HG03025 (cell line): ENCODE results near the gene VMP1.
"Not testable (repeated sequence)": the region's sequence is repeated elsewhere in the genome, so short reads cannot be mapped to it uniquely, and the experiment has no call there.

ENCODE experiments used
- ATAC-seq: cut with Tn5 transposase; IDR thresholded peaks from one replicate; pipeline ENCODE4 v1.9.1; 2021; ENCODE audit warnings: mild to moderate bottlenecking, moderate library complexity; ENCODE audit not compliant: unreplicated experiment, low FRiP score

VMP1 gene

GRCh38 chr17:59837308-59838051 is 130.0 kb downstream of the VMP1 start:
- peak; percentile 46 for ATAC-seq

- ATAC-seq: no peak
Observed at GRCh38 chr17:59838052-59838916, 130.8 kb downstream of the VMP1 start.

- no peak for ATAC-seq
Observed at GRCh38 chr17:59839651-59840328, 132.3 kb downstream of the VMP1 start.

GRCh38 chr17:59840329-59841090 is 133.1 kb downstream of the VMP1 start:
- no peak for ATAC-seq

DNA sequence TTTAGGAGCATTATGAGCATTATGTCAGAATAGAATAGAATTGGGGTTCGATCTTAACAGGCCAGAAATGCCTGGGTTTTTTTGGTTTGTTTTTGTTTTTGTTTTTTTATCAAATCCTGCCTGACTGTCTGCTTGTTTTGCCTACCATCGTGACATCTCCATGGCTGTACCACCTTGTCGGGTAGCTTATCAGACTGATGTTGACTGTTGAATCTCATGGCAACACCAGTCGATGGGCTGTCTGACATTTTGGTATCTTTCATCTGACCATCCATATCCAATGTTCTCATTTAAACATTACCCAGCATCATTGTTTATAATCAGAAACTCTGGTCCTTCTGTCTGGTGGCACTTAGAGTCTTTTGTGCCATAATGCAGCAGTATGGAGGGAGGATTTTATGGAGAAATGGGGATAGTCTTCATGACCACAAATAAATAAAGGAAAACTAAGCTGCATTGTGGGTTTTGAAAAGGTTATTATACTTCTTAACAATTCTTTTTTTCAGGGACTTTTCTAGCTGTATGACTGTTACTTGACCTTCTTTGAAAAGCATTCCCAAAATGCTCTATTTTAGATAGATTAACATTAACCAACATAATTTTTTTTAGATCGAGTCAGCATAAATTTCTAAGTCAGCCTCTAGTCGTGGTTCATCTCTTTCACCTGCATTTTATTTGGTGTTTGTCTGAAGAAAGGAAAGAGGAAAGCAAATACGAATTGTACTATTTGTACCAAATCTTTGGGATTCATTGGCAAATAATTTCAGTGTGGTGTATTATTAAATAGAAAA is 133.8 kb downstream of the VMP1 start:
- not testable (repeated sequence) for ATAC-seq

- not testable (repeated sequence) for ATAC-seq
Observed at GRCh38 chr17:59841882-59842263, 134.4 kb downstream of the VMP1 start.

GRCh38 chr17:59842901-59843652 is 135.6 kb downstream of the VMP1 start:
- no peak for ATAC-seq

GRCh38 chr17:59844884-59845594 is 137.6 kb downstream of the VMP1 start:
- ATAC-seq: no peak

GRCh38 chr17:59845595-59846393 is 138.3 kb downstream of the VMP1 start:
- no peak for ATAC-seq

DNA sequence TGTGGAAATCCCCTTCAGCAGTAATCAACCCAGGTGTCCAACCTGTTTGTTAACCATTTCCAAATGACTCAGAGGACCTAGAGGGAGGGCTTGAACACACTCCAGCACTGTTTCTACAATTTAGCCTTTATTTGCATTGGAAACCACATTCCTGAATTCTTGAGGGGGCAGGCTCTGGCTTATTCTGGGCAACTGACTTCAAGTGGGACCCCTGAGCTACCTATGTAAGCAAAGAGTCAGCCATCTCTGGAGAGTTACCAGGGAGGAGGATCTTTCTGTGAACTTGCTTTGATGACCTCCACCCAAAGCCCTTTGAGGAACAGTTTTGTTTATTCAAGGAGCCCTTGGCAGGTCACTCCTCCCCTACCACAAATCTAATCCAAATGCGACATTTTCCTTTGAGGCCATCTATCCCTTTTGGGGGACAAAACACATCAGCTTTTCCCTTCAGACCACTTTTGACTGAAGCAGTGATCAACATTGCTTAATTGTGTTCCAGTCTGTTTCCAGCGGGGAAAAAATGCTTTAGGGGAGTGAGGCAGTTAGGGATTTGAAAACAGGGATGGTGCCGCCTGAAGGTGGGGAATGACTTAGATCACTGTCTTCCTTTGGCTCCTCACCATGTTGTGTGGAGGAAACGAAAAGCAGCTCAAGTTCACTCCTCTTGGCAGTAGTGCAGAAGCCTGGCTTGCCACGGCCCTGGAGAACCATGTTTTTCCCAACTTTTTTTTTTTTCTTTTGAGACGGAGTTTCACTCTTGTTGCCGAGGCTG is 139.1 kb downstream of the VMP1 start:
- ATAC-seq: no peak

GRCh38 chr17:59848385-59848668 is 140.9 kb downstream of the VMP1 start:
- ATAC-seq: no peak

- no peak for ATAC-seq
Observed at GRCh38 chr17:59848778-59849177, 141.3 kb downstream of the VMP1 start.

DNA sequence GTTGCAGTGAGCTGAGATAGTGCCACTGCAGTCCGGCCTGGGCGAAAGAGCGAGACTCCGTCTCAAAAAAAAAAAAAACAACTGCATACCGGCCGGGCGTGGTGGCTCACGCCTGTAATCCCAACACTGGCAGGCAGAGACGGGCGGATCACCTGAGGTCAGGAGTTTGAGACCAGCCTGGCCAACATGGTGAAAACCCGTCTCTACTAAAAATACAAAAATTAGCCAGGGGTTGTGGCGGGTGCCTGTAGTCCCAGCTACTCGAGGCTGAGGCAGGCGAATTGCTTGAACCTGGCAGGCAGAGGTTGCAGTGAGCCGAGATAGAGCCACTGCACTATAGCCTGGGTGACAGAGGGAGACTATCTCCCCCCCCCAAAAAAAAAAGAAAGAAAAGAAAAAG is 142.9 kb downstream of the VMP1 start:
- not testable (repeated sequence) for ATAC-seq

- ATAC-seq: no peak
Observed at GRCh38 chr17:59851439-59852375, 144.3 kb downstream of the VMP1 start.

DNA sequence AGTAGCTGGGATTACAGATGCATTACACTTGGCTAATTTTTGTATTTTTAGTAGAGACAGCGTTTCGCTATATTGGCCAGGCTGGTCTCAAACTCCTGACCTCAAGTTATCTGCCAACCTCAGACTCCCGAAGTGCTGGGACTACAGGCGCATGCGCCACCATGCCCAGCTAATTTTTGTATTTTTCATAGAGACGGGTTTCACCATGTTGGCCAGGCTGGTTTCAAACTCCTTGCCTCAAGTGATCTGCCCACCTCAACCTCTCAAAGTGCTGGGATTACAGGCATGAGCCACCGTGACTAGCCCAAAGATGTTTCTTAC is 145.4 kb downstream of the VMP1 start:
- ATAC-seq: not testable (repeated sequence)
